Peyer's patch (tissue), 4 donors: ENCODE data around the gene IL23A. TPM values are rescaled to one million over a fixed set of nuclear protein-coding genes. Genes with fewer than 3 reads are reported as not detected.
"Not testable (repeated sequence)": the region's sequence is repeated elsewhere in the genome, so short reads cannot be mapped to it uniquely, and the experiment has no call there.

Experiments used
- DNase-seq, 3 donors: peaks; one replicate each; pipeline ENCODE4 v3.0.0-alpha.2; 2017 to 2019
- H3K27ac ChIP-seq, 4 donors: fragments of 200-600 bp; sonication (generic); one replicate each; pipeline ENCODE4 v1.5.1; 2016 to 2019
- H3K27me3 ChIP-seq, 2 donors: fragments of 200-600 bp; sonication (generic); one replicate each; pipeline ENCODE4 v1.5.1; 2019
- H3K36me3 ChIP-seq, 3 donors: fragments of 200-600 bp; sonication (generic); one replicate each; pipeline ENCODE4 v1.5.1; 2016 to 2019
- H3K4me1 ChIP-seq, 4 donors: fragments of 200-600 bp; sonication (generic); one replicate each; pipeline ENCODE4 v1.5.1; 2016 to 2019
- H3K4me3 ChIP-seq, 4 donors: fragments of 200-600 bp; sonication (generic); 1 replicate in 3 of 4; 2 replicates in 1 of 4; pipeline ENCODE4 v1.5.1; 2016 to 2019; ENCODE audit warnings: mild to moderate bottlenecking in 1 of 4
- H3K9me3 ChIP-seq, 4 donors: fragments of 200-600 bp; sonication (generic); one replicate each; pipeline ENCODE4 v1.5.1; 2016 to 2019; ENCODE audit warnings: mild to moderate bottlenecking in 1 of 4
- CTCF ChIP-seq, 6 experiments: fragments of 450-650 bp in 4 of 6; fragments of 200-600 bp in 2 of 6; sonication (generic) in 1 of 6; IDR thresholded peaks; one replicate each; pipeline ENCODE4 v1.5.1; 2017 to 2019; ENCODE audit warnings: antibody characterized with exemption in 6 of 6, mild to moderate bottlenecking in 3 of 6, moderate library complexity in 1 of 6
- POLR2A ChIP-seq, 2 donors: fragments of 450-650 bp; IDR thresholded peaks; one replicate each; pipeline ENCODE4 v1.5.1; 2017; ENCODE audit warnings: antibody characterized with exemption in 2 of 2, mild to moderate bottlenecking in 2 of 2, moderate library complexity in 2 of 2
- total RNA-seq, 4 donors: library from RNA; depleted of rRNA; stranded (reverse); fragments of >200 nt; gene quantifications; one replicate each; pipeline ENCODE4 v1.1.0, GENCODE V29; 2016

The IL23A gene
- total RNA-seq, 4 donors from 2014 or later: 3.1 to 5.8 TPM; not detected in 2

GRCh38 chr12:56332512-56333196 lies 6.0 kb upstream of the IL23A start:
- peaks cover 0 to 7% (median 0%) of the 10 kb centered on the region in 4 donors for H3K4me1 ChIP-seq
- TF ChIP-seq POLR2A (IDR thresholded peaks at IDR 0.05): no peak
- no peak for TF ChIP-seq CTCF (IDR thresholded peaks at IDR 0.05)
- peak overlapping the region; percentile 91 to 95 (median 94) for H3K27ac ChIP-seq
- peak overlapping the region; percentile 53 to 72 (median 66) for H3K4me3 ChIP-seq
- no peaks in the 10 kb centered on the region for H3K9me3 ChIP-seq
- peaks cover 0 to 9% (median 0%) of the 10 kb centered on the region in 3 donors for H3K36me3 ChIP-seq
- DNase-seq: peak in 1 of 3 donors; percentile 45
- H3K27me3 ChIP-seq: no peaks in the 10 kb centered on the region

- no peaks in the 10 kb centered on the region for H3K9me3 ChIP-seq
- H3K36me3 ChIP-seq: peaks cover 0 to 3% (median 0%) of the 10 kb centered on the region in 3 donors
- H3K4me1 ChIP-seq: peaks cover 0 to 7% (median 0%) of the 10 kb centered on the region in 4 donors
- no peak for DNase-seq
- H3K4me3 ChIP-seq: peak overlapping the region; percentile 53 to 72 (median 66)
- no peaks in the 10 kb centered on the region for H3K27me3 ChIP-seq
- no peak for TF ChIP-seq POLR2A (IDR thresholded peaks at IDR 0.05)
- TF ChIP-seq CTCF (IDR thresholded peaks at IDR 0.05): no peak
- H3K27ac ChIP-seq: peak overlapping the region; percentile 91 to 95 (median 94)
Measured at GRCh38 chr12:56333197-56333678, 5.4 kb upstream of the IL23A start.

GRCh38 chr12:56333679-56334489 lies 4.8 kb upstream of the IL23A start, which contains the start of gene PAN2:
Gene PAN2 (minus strand): TSS chr12:56334000. CDS start chr12:56333094, 906 bp downstream.
- peak; percentile 50 to 74 for TF ChIP-seq POLR2A (IDR thresholded peaks at IDR 0.05)
- TF ChIP-seq CTCF (IDR thresholded peaks at IDR 0.05): peak; percentile 17 to 68 (median 63)
- peak within 1 kb of the TSS; percentile 53 to 72 (median 66) for H3K4me3 ChIP-seq
- DNase-seq: peak; percentile 93 to 98 (median 93)
- no peaks in the 10 kb centered on the region for H3K36me3 ChIP-seq
- peaks cover 0 to 7% (median 0%) of the 10 kb centered on the region in 4 donors for H3K4me1 ChIP-seq
- peak within 1 kb of the TSS; percentile 91 to 95 (median 94) for H3K27ac ChIP-seq
- no peaks in the 10 kb centered on the region for H3K27me3 ChIP-seq
- H3K9me3 ChIP-seq: no peaks in the 10 kb centered on the region

GRCh38 chr12:56334490-56334793 lies 4.2 kb upstream of the IL23A start:
- Histone ChIP-seq H3K4me1 (peaks cover 0 to 7% (median 0%) of the 10 kb centered on the region in 4 donors), H3K27ac (peak overlapping the region; percentile 91 to 95 (median 94)), H3K4me3 (peak overlapping the region; percentile 53 to 72 (median 66)), H3K36me3 (no peaks in the 10 kb centered on the region), H3K27me3 (no peaks in the 10 kb centered on the region), H3K9me3 (no peaks in the 10 kb centered on the region)
- DNase-seq: no peak
- no peak for TF ChIP-seq POLR2A (IDR thresholded peaks at IDR 0.05)
- TF ChIP-seq CTCF (IDR thresholded peaks at IDR 0.05): no peak

- H3K27ac ChIP-seq, DNase-seq, H3K4me1 ChIP-seq, H3K9me3 ChIP-seq, H3K4me3 ChIP-seq, H3K36me3 ChIP-seq, H3K27me3 ChIP-seq: not testable (repeated sequence)
Measured at GRCh38 chr12:56335527-56335926, 3.2 kb upstream of the IL23A start.
